Neural progenitor cell (in vitro differentiated cells): ENCODE data around the gene SYT1.

Experiments
- EZH2 ChIP-seq: fragments of 200-600 bp; sonication (generic); IDR thresholded peaks from 2 replicates; pipeline ENCODE4 v1.6.1; 2017; ENCODE audit warnings: antibody characterized with exemption, mild to moderate bottlenecking, moderate library complexity
- EZH2phosphoT487 ChIP-seq: fragments of 200-600 bp; sonication (generic); IDR thresholded peaks from 2 replicates; pipeline ENCODE4 v1.6.1; 2017; ENCODE audit warnings: antibody characterized with exemption
- TF ChIP-seq, protein P1 (sequence below): fragments of 200-600 bp; sonication (generic); IDR thresholded peaks from 2 replicates; pipeline ENCODE4 v1.5.1; 2017; ENCODE audit warnings: antibody characterized with exemption, mild to moderate bottlenecking

DNA sequence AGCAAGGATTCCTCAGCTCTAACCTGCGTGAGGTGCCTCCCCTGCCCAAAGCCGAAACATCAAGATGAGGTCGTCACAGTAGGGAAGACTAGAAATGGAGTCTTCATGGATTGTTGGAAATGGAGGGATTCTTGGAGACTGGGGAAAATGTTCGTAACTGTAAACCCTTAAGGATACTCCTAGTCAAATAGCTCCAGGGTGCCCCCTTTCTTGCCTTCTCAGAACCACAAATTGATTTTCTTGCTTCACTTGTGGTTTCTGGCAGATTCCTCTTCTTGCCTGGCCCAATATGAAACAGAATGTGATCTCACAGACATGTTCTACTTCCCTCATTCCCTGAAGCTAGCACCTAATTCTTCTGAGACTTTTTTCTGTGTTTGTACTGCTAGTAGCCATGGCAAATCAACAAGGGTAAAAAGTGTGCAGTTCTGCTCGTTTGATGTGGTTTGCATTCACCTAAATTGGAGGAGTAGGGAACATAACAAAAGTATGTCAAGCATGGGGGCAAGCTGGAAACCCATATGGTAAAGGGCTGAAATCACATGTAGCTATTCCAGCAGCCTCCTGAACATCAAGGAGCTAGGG lies 494.2 kb downstream of the SYT1 start:
- TF ChIP-seq, protein P1, sequence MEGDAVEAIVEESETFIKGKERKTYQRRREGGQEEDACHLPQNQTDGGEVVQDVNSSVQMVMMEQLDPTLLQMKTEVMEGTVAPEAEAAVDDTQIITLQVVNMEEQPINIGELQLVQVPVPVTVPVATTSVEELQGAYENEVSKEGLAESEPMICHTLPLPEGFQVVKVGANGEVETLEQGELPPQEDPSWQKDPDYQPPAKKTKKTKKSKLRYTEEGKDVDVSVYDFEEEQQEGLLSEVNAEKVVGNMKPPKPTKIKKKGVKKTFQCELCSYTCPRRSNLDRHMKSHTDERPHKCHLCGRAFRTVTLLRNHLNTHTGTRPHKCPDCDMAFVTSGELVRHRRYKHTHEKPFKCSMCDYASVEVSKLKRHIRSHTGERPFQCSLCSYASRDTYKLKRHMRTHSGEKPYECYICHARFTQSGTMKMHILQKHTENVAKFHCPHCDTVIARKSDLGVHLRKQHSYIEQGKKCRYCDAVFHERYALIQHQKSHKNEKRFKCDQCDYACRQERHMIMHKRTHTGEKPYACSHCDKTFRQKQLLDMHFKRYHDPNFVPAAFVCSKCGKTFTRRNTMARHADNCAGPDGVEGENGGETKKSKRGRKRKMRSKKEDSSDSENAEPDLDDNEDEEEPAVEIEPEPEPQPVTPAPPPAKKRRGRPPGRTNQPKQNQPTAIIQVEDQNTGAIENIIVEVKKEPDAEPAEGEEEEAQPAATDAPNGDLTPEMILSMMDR, result no peak
- no peak for TF ChIP-seq EZH2
- no peak for TF ChIP-seq EZH2phosphoT487
